Measurements from ENCODE around the gene SEMA3D. TPM values are rescaled to one million over a fixed set of nuclear protein-coding genes. Genes with fewer than 3 reads are reported as not detected.

The SEMA3D gene
- total RNA-seq, 1 experiment from 2014 or later, result 1.4 TPM

GRCh38 chr7:85038466-85038865 is 148.4 kb downstream of the SEMA3D start (continued):
- TF ChIP-seq ELF1 (IDR thresholded peaks at IDR 0.05; ENCODE audit: borderline replicate concordance, low read depth) (no peak), SP1 (IDR thresholded peaks at IDR 0.05; ENCODE audit: low read depth) (no peak), EZH2phosphoT487 (IDR thresholded peaks at IDR 0.05; ENCODE audit: borderline replicate concordance) (no peak), POLR2AphosphoS5 (IDR thresholded peaks at IDR 0.05; ENCODE audit: low read depth, low read length) (no peak), ZBTB33 (IDR thresholded peaks at IDR 0.05; ENCODE audit: extremely low read depth, insufficient replicate concordance, low read length) (no peak), ZFX (IDR thresholded peaks at IDR 0.05) (no peak)

GRCh38 chr7:85033263-85033662 is 153.6 kb downstream of the SEMA3D start:
- H3K79me2 ChIP-seq (ENCODE audit: insufficient read depth, low read length), result no peaks in the 10 kb centered on the region
- no peaks in the 10 kb centered on the region for H3K36me3 ChIP-seq (ENCODE audit: control insufficient read depth in 1 of 2, insufficient read depth in 2 of 2, low read length in 2 of 2)
- BruUV-seq (replicated peaks), result no TSS peak
- no peak for TF ChIP-seq SP1 (IDR thresholded peaks at IDR 0.05; ENCODE audit: low read depth)
- RAD21 ChIA-PET (ENCODE audit: low non-redundant PET in 1 of 2, low total read pairs in 2 of 2, uncharacterized antibody in 2 of 2, unreplicated experiment in 2 of 2), result no interaction called here
- H3K4me3 ChIP-seq (replicated peaks in 1 of 2; ENCODE audit: low read depth in 1 of 2, low read length in 2 of 2), result no peak overlapping the region
- no peak overlapping the region for H2AFZ ChIP-seq (ENCODE audit: low read depth, low read length, poor library complexity, severe bottlenecking)
- no peak for DNase-seq (ENCODE audit: low read depth, low spot score)
- no peak overlapping the region for H3K27ac ChIP-seq (ENCODE audit: low read depth, low read length)
- no peaks in the 10 kb centered on the region for H3K9me3 ChIP-seq (ENCODE audit: control insufficient read depth in 1 of 2, insufficient read depth in 1 of 2, low read depth in 1 of 2, low read length in 2 of 2)
- H4K20me1 ChIP-seq (ENCODE audit: insufficient read depth), result no peaks in the 10 kb centered on the region
- no peaks in the 10 kb centered on the region for H3K9me2 ChIP-seq (ENCODE audit: insufficient read depth)
- ATAC-seq, result no peak
- no peak overlapping the region for H3K4me2 ChIP-seq (ENCODE audit: low read length)
- POLR2A ChIA-PET, result no interaction called here
- no peak overlapping the region for H3K9ac ChIP-seq (ENCODE audit: low read length)
- CTCF ChIA-PET, result interaction anchor here (3.1 kb wide), 1 partner anchor 797 kb away, joined by 24 read pairs; no protein-coding TSS in a partner anchor
- H3K27me3 ChIP-seq (ENCODE audit: insufficient read depth, low read length), result no peaks in the 10 kb centered on the region
- H3K4me1 ChIP-seq (ENCODE audit: control insufficient read depth in 1 of 2, insufficient read depth in 2 of 2, low read length in 2 of 2), result no peaks in the 10 kb centered on the region
- intact Hi-C loops (cut with micrococcal nuclease), result loop anchor here (5.0 kb wide), 1 partner anchor 1434 kb away; no protein-coding TSS in a partner anchor
